H1 (cell line): ENCODE results near the gene MBLAC2. TPM values are rescaled to one million over a fixed set of nuclear protein-coding genes. Genes with fewer than 3 reads are reported as not detected.

Experiments used
- CTCF ChIA-PET: fragments of 300-600 bp; sonication (Branson Sonifier 250); formaldehyde crosslinking; loops from one replicate; lab custom pipeline; 2021; ENCODE audit not compliant: partially characterized antibody; lab: Charles Lee
- POLR2A ChIA-PET: fragments of 300-600 bp; sonication (Branson Sonifier 250); formaldehyde crosslinking; loops from one replicate; lab custom pipeline; 2021; ENCODE audit warnings: inconsistent platforms; ENCODE audit not compliant: partially characterized antibody; lab: Charles Lee
- DNase-seq, 2 experiments: peaks; one replicate each; pipeline versions ENCODE4 v3.0.0 to v3.0.0-alpha.2; 2010 to 2022; ENCODE audit warnings: low spot score in 2 of 2, low read depth in 1 of 2, mixed read lengths in 1 of 2
- FAIRE-seq: peaks from 2 replicates; lab custom pipeline; 2011; peaks lifted over from hg19 to GRCh38; lab: Jason Lieb, UNC
- H2AFZ ChIP-seq: 2 replicates; pipeline ENCODE4 v1.8.1; 2012; ENCODE audit warnings: low read length, inconsistent platforms
- H2AK5ac ChIP-seq: 2 replicates; pipeline ENCODE4 v1.6.1; 2013; ENCODE audit warnings: low read depth, low read length
- H2BK120ac ChIP-seq: replicated peaks from 2 replicates; pipeline ENCODE3; 2013; ENCODE audit warnings: low read depth, low read length, inconsistent platforms
- H2BK12ac ChIP-seq: 2 replicates; pipeline ENCODE4 v1.6.1; 2013; ENCODE audit warnings: low read depth, low read length
- H2BK15ac ChIP-seq: 2 replicates; pipeline ENCODE4 v1.6.1; 2013; ENCODE audit warnings: low read length
- H2BK20ac ChIP-seq: 2 replicates; pipeline ENCODE4 v1.6.1; 2013; ENCODE audit warnings: low read length
- H2BK5ac ChIP-seq: 2 replicates; pipeline ENCODE4 v1.6.1; 2013; ENCODE audit warnings: low read depth, low read length
- H3K14ac ChIP-seq: 2 replicates; pipeline ENCODE4 v1.6.1; 2013; ENCODE audit warnings: inconsistent platforms; ENCODE audit not compliant: insufficient read length
- H3K18ac ChIP-seq: 2 replicates; pipeline ENCODE4 v1.6.1; 2013; ENCODE audit warnings: low read length; ENCODE audit errors: extremely low read depth
- H3K23ac ChIP-seq: 2 replicates; pipeline ENCODE4 v1.6.1; 2013; ENCODE audit warnings: inconsistent platforms; ENCODE audit not compliant: insufficient read length
- H3K23me2 ChIP-seq: 2 replicates; pipeline ENCODE4 v1.6.1; 2013; ENCODE audit warnings: low read depth, low read length
- H3K27ac ChIP-seq: 2 replicates; pipeline ENCODE4 v1.6.1; 2011; ENCODE audit warnings: low read depth, low read length, inconsistent platforms
- H3K27me3 ChIP-seq, 4 experiments: replicated peaks in 1 of 4; 1 replicate in 1 of 4; 2 replicates in 3 of 4; pipeline versions ENCODE4 v1.6.1 to v1.8.1; 2011 to 2013; ENCODE audit warnings: low read length in 3 of 4, mild to moderate bottlenecking in 3 of 4, inconsistent platforms in 2 of 4, mixed read lengths in 2 of 4, moderate library complexity in 1 of 4; ENCODE audit not compliant: control insufficient read depth in 3 of 4, insufficient read depth in 3 of 4; ENCODE audit errors: extremely low read depth in 1 of 4
- H3K36me3 ChIP-seq, 4 experiments: 2 replicates each; pipeline versions ENCODE4 v1.6.1 to v1.8.1; 2011 to 2013; ENCODE audit warnings: mild to moderate bottlenecking in 4 of 4, low read length in 3 of 4, moderate library complexity in 2 of 4, control low read depth in 1 of 4, inconsistent platforms in 1 of 4; ENCODE audit not compliant: insufficient read depth in 4 of 4, control insufficient read depth in 2 of 4
- H3K4ac ChIP-seq: replicated peaks from 2 replicates; pipeline ENCODE3; 2013; ENCODE audit warnings: low read length, low read depth, mixed read lengths, inconsistent platforms; ENCODE audit not compliant: insufficient read length
- H3K4me1 ChIP-seq, 4 experiments: replicated peaks in 1 of 4; 1 replicate in 1 of 4; 2 replicates in 3 of 4; pipeline versions ENCODE4 v1.6.1 to v1.8.1; 2011 to 2013; ENCODE audit warnings: low read length in 3 of 4, inconsistent platforms in 2 of 4, mixed read lengths in 1 of 4; ENCODE audit not compliant: insufficient read depth in 4 of 4, control insufficient read depth in 3 of 4
- H3K4me2 ChIP-seq, 2 experiments: 2 replicates each; pipeline versions ENCODE4 v1.6.1 to v1.8.1; 2011 to 2013; ENCODE audit warnings: low read depth in 2 of 2, low read length in 2 of 2, control low read depth in 1 of 2, inconsistent platforms in 1 of 2, mild to moderate bottlenecking in 1 of 2; ENCODE audit not compliant: insufficient read depth in 1 of 2
- H3K4me3 ChIP-seq, 4 experiments: fragments of 200-600, 300-600 bp in 1 of 4; sonication (generic), shearing (Covaris generic), sonication (Bioruptor Twin) in 1 of 4; 2 replicates each; pipeline versions ENCODE4 v1.5.1 to v1.8.1; 2011 to 2016; ENCODE audit warnings: low read length in 4 of 4, low read depth in 3 of 4, control low read depth in 2 of 4, inconsistent platforms in 2 of 4, mild to moderate bottlenecking in 2 of 4, mixed read lengths in 1 of 4, moderate library complexity in 1 of 4; ENCODE audit not compliant: insufficient read depth in 2 of 4; ENCODE audit errors: extremely low read depth in 1 of 4
- H3K56ac ChIP-seq: replicated peaks from 2 replicates; pipeline ENCODE3; 2013; ENCODE audit warnings: low read depth, mild to moderate bottlenecking, mixed read lengths, low read length, inconsistent platforms; ENCODE audit not compliant: insufficient read length
- H3K79me1 ChIP-seq: 2 replicates; pipeline ENCODE4 v1.6.1; 2013; ENCODE audit warnings: low read depth, low read length, control low read depth
- H3K79me2 ChIP-seq, 2 experiments: 2 replicates each; pipeline versions ENCODE4 v1.6.1 to v1.8.1; 2012 to 2013; ENCODE audit warnings: low read length in 2 of 2, mild to moderate bottlenecking in 2 of 2, inconsistent platforms in 1 of 2; ENCODE audit not compliant: insufficient read depth in 2 of 2, control insufficient read depth in 1 of 2
- H3K9ac ChIP-seq, 4 experiments: replicated peaks in 1 of 4; 1 replicate in 1 of 4; 2 replicates in 3 of 4; pipeline versions ENCODE4 v1.6.1 to v1.8.1; 2011 to 2013; ENCODE audit warnings: low read depth in 3 of 4, low read length in 3 of 4, control low read depth in 2 of 4, mild to moderate bottlenecking in 2 of 4, moderate library complexity in 2 of 4, inconsistent platforms in 1 of 4; ENCODE audit errors: extremely low read depth in 1 of 4
- H3K9me3 ChIP-seq, 2 experiments: 2 replicates each; pipeline versions ENCODE4 v1.6.1 to v1.8.1; 2012 to 2013; ENCODE audit warnings: mild to moderate bottlenecking in 2 of 2, moderate library complexity in 2 of 2, control low read depth in 1 of 2, inconsistent platforms in 1 of 2, low read depth in 1 of 2, low read length in 1 of 2, mixed read lengths in 1 of 2; ENCODE audit not compliant: insufficient read depth in 2 of 2
- H4K20me1 ChIP-seq, 2 experiments: replicated peaks in 1 of 2; 2 replicates each; pipeline versions ENCODE3 to v1.8.1; 2011 to 2013; ENCODE audit warnings: inconsistent platforms in 2 of 2, low read length in 2 of 2, mild to moderate bottlenecking in 1 of 2; ENCODE audit not compliant: insufficient read depth in 2 of 2, control insufficient read depth in 1 of 2
- H4K5ac ChIP-seq: 2 replicates; pipeline ENCODE4 v1.6.1; 2013; ENCODE audit warnings: low read length, low read depth, mixed read lengths, inconsistent platforms; ENCODE audit not compliant: insufficient read length
- H4K8ac ChIP-seq: 2 replicates; pipeline ENCODE4 v1.8.0; 2013; ENCODE audit warnings: mild to moderate bottlenecking, moderate library complexity, low read length, inconsistent platforms; ENCODE audit not compliant: insufficient read depth; ENCODE audit errors: extremely low read depth
- H4K91ac ChIP-seq: replicated peaks from 2 replicates; pipeline ENCODE3; 2013; ENCODE audit warnings: low read length, mixed read lengths, inconsistent platforms; ENCODE audit not compliant: insufficient read length
- ASH2L ChIP-seq: fragments of 200-600, 300-600 bp; sonication (generic); IDR thresholded peaks from one replicate; pipeline ENCODE4 v1.7.1; 2017; ENCODE audit warnings: low read length
- CBX5 ChIP-seq: fragments of 300-800, 300-1000 bp; sonication (generic); IDR thresholded peaks from 2 replicates; pipeline ENCODE4 v1.7.1; 2016; ENCODE audit warnings: antibody characterized with exemption, low read length, low read depth
- EZH2 ChIP-seq: fragments of 200-600 bp; sonication (generic); IDR thresholded peaks from 2 replicates; pipeline ENCODE4 v1.7.1; 2012; ENCODE audit warnings: low read depth, mild to moderate bottlenecking, moderate library complexity, low read length, inconsistent platforms; ENCODE audit not compliant: severe bottlenecking
- HDAC6 ChIP-seq: IDR thresholded peaks from one replicate; pipeline ENCODE4 v1.7.1; 2012; ENCODE audit warnings: low read depth, mild to moderate bottlenecking, inconsistent platforms, low read length, moderate library complexity
- NRF1 ChIP-seq: IDR thresholded peaks from 2 replicates; pipeline ENCODE4 v1.6.1; 2011; ENCODE audit warnings: mild to moderate bottlenecking, low read depth, low read length, improper control_type of control experiment
- POLR2A ChIP-seq, 2 experiments: IDR thresholded peaks; 1 replicate in 1 of 2; 2 replicates in 1 of 2; pipeline ENCODE4 v1.6.1; 2011; ENCODE audit warnings: low read depth in 2 of 2, low read length in 2 of 2, mild to moderate bottlenecking in 2 of 2; ENCODE audit errors: control extremely low read depth in 1 of 2
- SP2 ChIP-seq: IDR thresholded peaks from 2 replicates; pipeline ENCODE4 v1.6.1; 2012; ENCODE audit warnings: mild to moderate bottlenecking, low read length, inconsistent platforms
- SP4 ChIP-seq: IDR thresholded peaks from 2 replicates; pipeline ENCODE4 v1.6.1; 2012; ENCODE audit warnings: low read length, inconsistent platforms
- TBP ChIP-seq: IDR thresholded peaks from 2 replicates; pipeline ENCODE4 v1.6.1; 2011; ENCODE audit warnings: low read depth, low read length, improper control_type of control experiment
- TCF12 ChIP-seq: IDR thresholded peaks from 2 replicates; pipeline ENCODE4 v1.6.1; 2011; ENCODE audit warnings: low read depth, mild to moderate bottlenecking, low read length
- polyA plus RNA-seq, 7 experiments: library from polyadenylated mRNA; depleted of rRNA in 3 of 7; stranded (reverse) in 5 of 7; unstranded in 2 of 7; fragments of >200 nt in 5 of 7; fragments of 200-250 nt in 2 of 7; gene quantifications; 1 replicate in 5 of 7; 2 replicates in 1 of 7; 4 replicates in 1 of 7; pipeline versions ENCODE4 v1.2.1 to v1.2.3, GENCODE V29; 2011 to 2013; ENCODE audit warnings: missing spikeins in 2 of 7, mixed read lengths in 2 of 7
- total RNA-seq: library from RNA; stranded (reverse); fragmentation: NEBNext Ultra II Directional; extraction: Animal tissue kit (Norgen Biotek cat#: 25700); gene quantifications from 2 replicates; pipeline ENCODE4 v1.2.1, GENCODE V29; 2021
- TF ChIP-seq, protein P1 (sequence below): IDR thresholded peaks from 2 replicates; pipeline ENCODE4 v1.6.1; 2012; ENCODE audit warnings: low read length, inconsistent platforms
- TF ChIP-seq, protein P2 (sequence below): IDR thresholded peaks from 2 replicates; pipeline ENCODE4 v1.6.1; 2012; ENCODE audit warnings: inconsistent platforms

MBLAC2 gene
- total and polyA plus RNA-seq, 2 of the 8 experiments (the other 6 are each of a cell fraction or from before 2014, with no cell fraction given), result 2.8 to 6.7 TPM

DNA sequence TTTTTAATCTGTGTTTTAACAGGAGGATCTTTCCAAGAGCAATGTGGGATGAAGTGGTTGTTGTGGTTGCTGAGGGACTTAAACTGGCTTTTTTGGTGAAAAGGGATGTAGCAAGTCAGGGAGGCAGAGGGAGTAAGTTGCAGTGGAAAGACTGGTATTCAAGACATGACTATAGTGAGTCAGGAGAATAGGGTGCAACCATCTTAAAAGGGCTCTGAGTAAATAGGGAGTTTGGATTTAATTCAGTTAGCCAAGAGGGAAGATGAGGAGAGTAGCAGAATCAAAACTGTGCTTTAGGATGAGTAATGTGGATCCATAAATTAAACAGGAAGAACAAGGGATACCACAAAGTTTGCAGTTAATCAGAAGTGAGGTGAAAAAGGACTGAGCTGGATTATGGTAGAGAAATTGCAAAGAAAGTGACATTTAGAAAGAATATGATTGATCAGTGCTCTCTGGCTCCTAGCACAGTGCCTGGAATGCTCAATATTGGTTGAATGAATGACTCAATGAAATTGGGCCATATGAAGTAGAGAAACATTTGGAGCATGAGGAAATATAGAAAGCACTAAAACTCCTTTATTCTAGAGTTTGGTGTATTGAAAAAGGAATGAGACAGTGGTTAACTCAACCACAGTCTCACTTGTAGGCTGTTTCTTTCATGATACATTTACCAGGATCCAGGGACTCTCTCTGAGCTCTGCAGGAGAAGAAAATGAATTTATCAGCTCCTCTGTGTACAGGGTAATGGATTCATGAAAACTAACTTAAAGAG, 5.2 kb upstream of the MBLAC2 start:
- peaks cover 9 to 86% of the 10 kb centered on the region in 2 experiments; a peak in 3 of 4 replicates for H3K79me2 ChIP-seq
- H2BK12ac ChIP-seq, result no peak overlapping the region
- no peak overlapping the region for H4K5ac ChIP-seq
- H2BK20ac ChIP-seq, result no peak overlapping the region
- H2AFZ ChIP-seq, result no peak overlapping the region
- FAIRE-seq (no peak), DNase-seq (no peak)
- ChIA-PET CTCF (no interaction called here), POLR2A (interaction anchor here (0.7 to 1.2 kb wide), 2 partner anchors 7 to 70 kb away, joined by 3 to 4 read pairs; no protein-coding TSS in a partner anchor)
- H4K8ac ChIP-seq, result no peak overlapping the region
- H3K4me2 ChIP-seq, result peak overlapping the region in 1 of 2 experiments; percentile 8; a peak in 1 of 4 replicates
- H3K4ac ChIP-seq, result no peak overlapping the region
- H3K36me3 ChIP-seq, result peaks cover 0 to 18% (median 5%) of the 10 kb centered on the region in 4 experiments; a peak in 3 of 8 replicates
- peaks cover 10% of the 10 kb centered on the region; the same call in 1 of the 2 replicates for H3K23me2 ChIP-seq
- peaks cover 0 to 1% of the 10 kb centered on the region in 2 experiments for H4K20me1 ChIP-seq
- peaks cover 5 to 24% (median 17%) of the 10 kb centered on the region in 4 experiments; a peak in 6 of 7 replicates for H3K4me1 ChIP-seq
- no peak overlapping the region for H3K4me3 ChIP-seq
- H3K14ac ChIP-seq, result no peak overlapping the region
- no peak overlapping the region for H4K91ac ChIP-seq
- H3K56ac ChIP-seq, result no peak overlapping the region
- H3K9me3 ChIP-seq, result no peaks in the 10 kb centered on the region
- no peak overlapping the region for H3K9ac ChIP-seq
- H2BK5ac ChIP-seq, result no peak overlapping the region
- H2BK15ac ChIP-seq, result no peak overlapping the region
- H2BK120ac ChIP-seq, result no peak overlapping the region
- H3K18ac ChIP-seq, result no peak overlapping the region
- no peak overlapping the region for H2AK5ac ChIP-seq
- H3K27me3 ChIP-seq, result no peaks in the 10 kb centered on the region
- H3K27ac ChIP-seq, result no peak overlapping the region
- no peak overlapping the region for H3K23ac ChIP-seq
- no peaks in the 10 kb centered on the region; the same call in 1 of the 2 replicates for H3K79me1 ChIP-seq
- TF ChIP-seq, protein P1, sequence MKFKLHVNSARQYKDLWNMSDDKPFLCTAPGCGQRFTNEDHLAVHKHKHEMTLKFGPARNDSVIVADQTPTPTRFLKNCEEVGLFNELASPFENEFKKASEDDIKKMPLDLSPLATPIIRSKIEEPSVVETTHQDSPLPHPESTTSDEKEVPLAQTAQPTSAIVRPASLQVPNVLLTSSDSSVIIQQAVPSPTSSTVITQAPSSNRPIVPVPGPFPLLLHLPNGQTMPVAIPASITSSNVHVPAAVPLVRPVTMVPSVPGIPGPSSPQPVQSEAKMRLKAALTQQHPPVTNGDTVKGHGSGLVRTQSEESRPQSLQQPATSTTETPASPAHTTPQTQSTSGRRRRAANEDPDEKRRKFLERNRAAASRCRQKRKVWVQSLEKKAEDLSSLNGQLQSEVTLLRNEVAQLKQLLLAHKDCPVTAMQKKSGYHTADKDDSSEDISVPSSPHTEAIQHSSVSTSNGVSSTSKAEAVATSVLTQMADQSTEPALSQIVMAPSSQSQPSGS, result no peak
- no peak for TF ChIP-seq HDAC6
- TF ChIP-seq EZH2, result no peak
- TF ChIP-seq CBX5, result no peak
- no peak for TF ChIP-seq SP2
- no peak for TF ChIP-seq SP4
- TF ChIP-seq ASH2L, result no peak
- no peak for TF ChIP-seq TBP
- no peak for TF ChIP-seq TCF12
- TF ChIP-seq NRF1, result no peak
- TF ChIP-seq, protein P2, sequence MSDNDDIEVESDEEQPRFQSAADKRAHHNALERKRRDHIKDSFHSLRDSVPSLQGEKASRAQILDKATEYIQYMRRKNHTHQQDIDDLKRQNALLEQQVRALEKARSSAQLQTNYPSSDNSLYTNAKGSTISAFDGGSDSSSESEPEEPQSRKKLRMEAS, result no peak
- TF ChIP-seq POLR2A (IDR thresholded peaks at IDR 0.05; ENCODE audit: control extremely low read depth in 1 of 2, low read depth in 2 of 2, low read length in 2 of 2), result no peak
